ENCODE data around the gene KCTD16.

KCTD16 gene

GRCh38 chr5:144210655-144211054 lies 40.0 kb downstream of the KCTD16 start:
- DNase-seq = no peak

- DNase-seq = peak; percentile 26 to 28
These were observed 49.2 kb downstream of the KCTD16 start for GRCh38 chr5:144219869-144220268.

GRCh38 chr5:144227363-144227999 lies 56.8 kb downstream of the KCTD16 start:
- DNase-seq = no peak

- DNase-seq = no peak
These were observed 60.1 kb downstream of the KCTD16 start for GRCh38 chr5:144230806-144231205.

- DNase-seq = no peak
These were observed 61.6 kb downstream of the KCTD16 start for GRCh38 chr5:144232285-144232684.

- no peak for DNase-seq
These were observed 65.8 kb downstream of the KCTD16 start for GRCh38 chr5:144236499-144236898.

- DNase-seq = no peak
These were observed 67.2 kb downstream of the KCTD16 start for GRCh38 chr5:144237851-144238250.

GRCh38 chr5:144247131-144247530 lies 76.5 kb downstream of the KCTD16 start:
- DNase-seq = no peak

- no peak for DNase-seq
These were observed 77.3 kb downstream of the KCTD16 start for GRCh38 chr5:144248015-144248414.

- no peak for DNase-seq
These were observed 79.2 kb downstream of the KCTD16 start for GRCh38 chr5:144249755-144250464.

- no peak for DNase-seq
These were observed 83.9 kb downstream of the KCTD16 start for GRCh38 chr5:144254552-144254951.

- DNase-seq = no peak
These were observed 89.4 kb downstream of the KCTD16 start for GRCh38 chr5:144260121-144260520.

- DNase-seq = no peak
These were observed 95.1 kb downstream of the KCTD16 start for GRCh38 chr5:144265643-144266247.

- DNase-seq = no peak
These were observed 97.4 kb downstream of the KCTD16 start for GRCh38 chr5:144267961-144268513.

GRCh38 chr5:144273232-144274027 lies 102.8 kb downstream of the KCTD16 start:
- no peak for DNase-seq

GRCh38 chr5:144275329-144275728 lies 104.7 kb downstream of the KCTD16 start:
- DNase-seq = no peak

GRCh38 chr5:144276034-144276822 lies 105.6 kb downstream of the KCTD16 start:
- DNase-seq = no peak

- DNase-seq = no peak
These were observed 111.1 kb downstream of the KCTD16 start for GRCh38 chr5:144281784-144282183.

- no peak for DNase-seq
These were observed 113.4 kb downstream of the KCTD16 start for GRCh38 chr5:144284036-144284435.

- no peak for DNase-seq
These were observed 114.3 kb downstream of the KCTD16 start for GRCh38 chr5:144284931-144285502.

- DNase-seq = no peak
These were observed 118.6 kb downstream of the KCTD16 start for GRCh38 chr5:144289277-144289676.

- no peak for DNase-seq
These were observed 121.4 kb downstream of the KCTD16 start for GRCh38 chr5:144292029-144292428.
